ENCODE data around the gene DRAM2. TPM values are rescaled to one million over a fixed set of nuclear protein-coding genes. Genes with fewer than 3 reads are reported as not detected.

The DRAM2 gene
- total RNA-seq, 1 donor from 2014 or later: 69.4 TPM

DNA sequence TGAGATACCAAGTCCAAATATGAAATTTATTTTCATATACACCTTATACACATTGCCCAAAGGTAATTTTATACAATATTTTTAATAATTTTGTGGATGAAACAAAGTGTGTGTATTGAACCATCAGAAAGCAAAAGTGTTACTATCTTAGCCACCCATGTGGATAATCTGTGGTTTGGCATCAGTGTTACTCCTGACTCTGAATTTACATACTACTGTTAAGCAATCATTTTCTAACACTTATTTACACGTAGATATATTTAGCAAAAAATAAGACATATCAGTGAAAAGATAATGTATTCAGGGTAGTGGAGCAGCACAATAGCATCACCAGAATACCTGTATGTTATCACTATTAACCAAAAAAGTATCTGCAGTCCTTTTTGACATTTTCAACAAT is 36.8 kb upstream of the DRAM2 start:
- no peak for TF ChIP-seq CTCF (IDR thresholded peaks at IDR 0.05; ENCODE audit: insufficient read depth, low read length, poor library complexity, severe bottlenecking)
- no peaks in the 10 kb centered on the region for H3K27me3 ChIP-seq (ENCODE audit: control insufficient read depth, insufficient read depth, low read length)
- DNase-seq (ENCODE audit: low read depth): no peak
- no peak overlapping the region for H3K4me3 ChIP-seq (ENCODE audit: low read depth, low read length)
- no peaks in the 10 kb centered on the region for H3K36me3 ChIP-seq (ENCODE audit: control insufficient read depth, insufficient read depth, low read length)

DNA sequence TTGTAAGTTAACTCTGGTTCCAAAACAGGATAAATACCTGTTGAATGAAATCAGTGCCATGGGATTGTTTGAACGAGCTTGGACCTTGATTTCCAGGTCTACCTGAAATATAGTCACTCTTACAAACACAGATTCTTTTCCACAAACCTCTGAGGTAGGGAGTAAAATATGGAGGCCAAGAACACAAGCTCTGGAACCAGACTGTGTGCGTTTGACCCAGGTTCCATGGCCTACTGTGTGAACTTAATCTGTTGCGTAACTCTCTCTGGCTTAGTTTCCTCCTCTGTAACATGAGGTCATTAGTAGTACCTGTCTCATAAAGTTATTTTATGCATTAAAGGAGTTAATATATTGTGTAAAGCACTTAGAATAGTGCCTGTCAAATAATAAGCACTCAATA is 35.5 kb upstream of the DRAM2 start:
- no peak for TF ChIP-seq CTCF (IDR thresholded peaks at IDR 0.05; ENCODE audit: insufficient read depth, low read length, poor library complexity, severe bottlenecking)
- Histone ChIP-seq H3K27me3 (ENCODE audit: control insufficient read depth, insufficient read depth, low read length) (no peaks in the 10 kb centered on the region), H3K36me3 (ENCODE audit: control insufficient read depth, insufficient read depth, low read length) (no peaks in the 10 kb centered on the region), H3K4me3 (ENCODE audit: low read depth, low read length) (no peak overlapping the region)
- DNase-seq (ENCODE audit: low read depth): no peak

- no peaks in the 10 kb centered on the region for H3K36me3 ChIP-seq (ENCODE audit: control insufficient read depth, insufficient read depth, low read length)
These were observed 34.2 kb upstream of the DRAM2 start for GRCh38 chr1:111174070-111174469.

GRCh38 chr1:111172463-111172862 is 32.6 kb upstream of the DRAM2 start:
- Histone ChIP-seq H3K4me3 (ENCODE audit: low read depth, low read length) (no peak overlapping the region), H3K36me3 (ENCODE audit: control insufficient read depth, insufficient read depth, low read length) (no peaks in the 10 kb centered on the region), H3K27me3 (ENCODE audit: control insufficient read depth, insufficient read depth, low read length) (no peaks in the 10 kb centered on the region)
- TF ChIP-seq CTCF (IDR thresholded peaks at IDR 0.05; ENCODE audit: insufficient read depth, low read length, poor library complexity, severe bottlenecking): no peak
- no peak for DNase-seq (ENCODE audit: low read depth)

More at GRCh38 chr1:111174070-111174469, 34.2 kb upstream of the DRAM2 start:
- DNase-seq (ENCODE audit: low read depth): no peak
- H3K27me3 ChIP-seq (ENCODE audit: control insufficient read depth, insufficient read depth, low read length): no peaks in the 10 kb centered on the region
- no peak for TF ChIP-seq CTCF (IDR thresholded peaks at IDR 0.05; ENCODE audit: insufficient read depth, low read length, poor library complexity, severe bottlenecking)
- no peak overlapping the region for H3K4me3 ChIP-seq (ENCODE audit: low read depth, low read length)

GRCh38 chr1:111164151-111164550 is 24.3 kb upstream of the DRAM2 start:
- no peak for DNase-seq (ENCODE audit: low read depth)
- no peaks in the 10 kb centered on the region for H3K36me3 ChIP-seq (ENCODE audit: control insufficient read depth, insufficient read depth, low read length)
- no peak overlapping the region for H3K4me3 ChIP-seq (ENCODE audit: low read depth, low read length)
- no peaks in the 10 kb centered on the region for H3K27me3 ChIP-seq (ENCODE audit: control insufficient read depth, insufficient read depth, low read length)
- no peak for TF ChIP-seq CTCF (IDR thresholded peaks at IDR 0.05; ENCODE audit: insufficient read depth, low read length, poor library complexity, severe bottlenecking)

DNA sequence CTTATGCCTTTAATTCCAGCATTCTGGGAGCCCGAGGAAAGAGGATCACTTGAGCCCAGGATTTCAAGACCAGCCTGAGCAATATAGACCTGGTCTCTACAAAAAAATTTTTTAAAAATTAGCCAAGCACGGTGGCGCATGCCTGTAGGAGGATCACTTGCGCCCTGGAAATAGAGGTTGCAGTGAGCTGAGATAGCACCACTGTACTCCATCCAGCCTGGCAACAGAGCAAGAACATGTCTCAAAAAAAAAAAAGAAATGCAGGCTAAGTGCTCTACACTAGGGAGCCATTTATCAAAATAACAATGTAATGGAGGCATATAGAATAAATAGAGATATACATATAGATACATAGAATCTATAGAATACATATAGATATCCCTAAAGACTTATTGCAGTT is 23.5 kb upstream of the DRAM2 start:
- Histone ChIP-seq H3K36me3 (ENCODE audit: control insufficient read depth, insufficient read depth, low read length) (no peaks in the 10 kb centered on the region), H3K27me3 (ENCODE audit: control insufficient read depth, insufficient read depth, low read length) (no peaks in the 10 kb centered on the region), H3K4me3 (ENCODE audit: low read depth, low read length) (no peak overlapping the region)
- no peak for DNase-seq (ENCODE audit: low read depth)
- no peak for TF ChIP-seq CTCF (IDR thresholded peaks at IDR 0.05; ENCODE audit: insufficient read depth, low read length, poor library complexity, severe bottlenecking)
